GM18505 (cell line): ENCODE results near the gene ACR.

ENCODE experiments used
- ATAC-seq: cut with Tn5 transposase; IDR thresholded peaks from one replicate; pipeline ENCODE4 v1.9.1; 2021; ENCODE audit not compliant: unreplicated experiment
- POLR2A ChIP-seq: IDR thresholded peaks from 4 replicates; pipeline ENCODE4 v1.6.1; 2011; ENCODE audit warnings: borderline replicate concordance; ENCODE audit not compliant: insufficient read depth, insufficient read length; ENCODE audit errors: extremely low read depth

ACR gene

DNA sequence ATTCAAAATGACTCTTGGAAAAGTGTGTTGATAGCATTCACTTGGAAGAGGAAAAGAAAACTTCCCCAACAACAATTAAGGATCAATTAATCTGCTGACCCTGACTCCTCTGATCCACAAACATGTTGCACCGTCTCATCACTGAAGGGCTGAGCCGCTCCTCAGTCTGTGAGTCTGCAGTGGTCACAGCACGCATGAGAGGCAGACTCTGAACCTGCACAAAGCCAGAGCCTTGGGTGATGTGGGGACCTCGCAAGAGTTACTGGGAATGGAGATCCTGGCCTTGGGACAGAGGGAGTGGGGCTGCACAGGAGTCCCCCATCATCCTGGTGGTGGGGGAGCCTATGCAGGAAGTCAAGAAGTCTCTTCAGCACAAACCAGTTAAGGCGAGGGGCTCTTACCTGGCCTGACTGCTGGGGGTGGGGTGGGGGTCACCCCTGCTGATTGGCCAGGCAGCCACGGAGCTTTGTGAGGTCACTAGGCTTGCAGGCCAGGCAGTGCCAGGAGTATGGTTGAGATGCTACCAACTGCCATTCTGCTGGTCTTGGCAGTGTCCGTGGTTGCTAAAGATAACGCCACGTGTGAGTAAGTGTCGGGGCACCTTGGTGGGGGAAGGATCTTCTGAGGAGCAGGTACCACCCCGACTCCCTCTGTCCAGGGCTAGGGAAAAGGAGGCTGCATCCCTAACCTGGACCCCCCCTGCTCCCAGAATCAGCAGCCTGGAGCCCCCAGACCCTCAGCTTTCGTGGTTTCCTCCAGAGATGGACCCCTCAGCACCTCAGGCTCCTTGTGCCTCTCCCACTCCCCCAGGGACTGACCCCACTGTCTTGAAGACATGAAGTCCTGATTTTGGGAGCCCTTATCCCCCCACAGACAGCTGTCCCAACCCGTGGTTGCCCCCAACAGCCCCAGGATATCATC lies at the start of gene ACR:
Gene ACR, plus strand, starts transcription at position 477 of the 921 bp plus-strand sequence. Its CDS starts 32 bp downstream, at position 509.
- no peak for ATAC-seq
- TF ChIP-seq POLR2A = no peak

DNA sequence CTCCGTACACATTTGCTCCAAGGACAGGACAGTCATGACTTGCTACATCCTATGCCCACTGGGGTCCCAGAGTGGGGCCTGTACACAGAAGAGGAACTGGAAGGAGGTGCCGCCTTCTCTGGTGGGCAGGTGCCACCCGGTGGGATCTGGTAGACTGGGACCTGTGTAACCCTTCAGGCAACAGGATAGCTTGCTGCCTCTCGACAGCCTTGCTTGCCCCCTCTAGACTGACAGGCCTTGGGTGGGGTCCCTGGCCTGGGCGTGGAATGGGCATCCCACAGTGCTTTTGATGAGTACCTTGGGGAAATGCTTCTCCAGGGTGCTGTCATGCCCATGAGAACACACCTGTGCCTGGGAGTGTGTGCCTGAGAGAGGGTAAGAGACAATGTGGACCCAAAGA lies 49.6 kb upstream of the ACR start:
- no peak for TF ChIP-seq POLR2A
- no peak for ATAC-seq

DNA sequence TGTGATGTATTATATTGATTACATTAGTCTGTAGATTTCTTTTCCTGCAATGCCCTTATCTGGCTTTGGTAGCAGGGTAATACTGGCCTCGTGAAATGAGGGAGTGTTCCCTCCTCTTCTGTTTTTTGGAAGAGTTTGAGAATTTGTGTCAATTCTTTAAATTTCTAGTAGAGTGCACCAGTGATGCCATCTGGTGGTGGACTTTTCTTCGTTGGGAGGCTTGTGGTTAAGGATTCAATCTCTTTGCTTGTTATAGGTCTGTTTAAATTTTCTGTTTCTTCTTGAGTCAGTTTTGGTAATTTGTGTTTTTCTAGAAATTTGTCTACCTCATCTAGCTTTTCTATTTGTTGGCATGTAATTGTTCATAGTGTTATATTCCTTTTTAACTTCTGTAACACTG lies 46.5 kb upstream of the ACR start:
- TF ChIP-seq POLR2A = no peak
- no peak for ATAC-seq

DNA sequence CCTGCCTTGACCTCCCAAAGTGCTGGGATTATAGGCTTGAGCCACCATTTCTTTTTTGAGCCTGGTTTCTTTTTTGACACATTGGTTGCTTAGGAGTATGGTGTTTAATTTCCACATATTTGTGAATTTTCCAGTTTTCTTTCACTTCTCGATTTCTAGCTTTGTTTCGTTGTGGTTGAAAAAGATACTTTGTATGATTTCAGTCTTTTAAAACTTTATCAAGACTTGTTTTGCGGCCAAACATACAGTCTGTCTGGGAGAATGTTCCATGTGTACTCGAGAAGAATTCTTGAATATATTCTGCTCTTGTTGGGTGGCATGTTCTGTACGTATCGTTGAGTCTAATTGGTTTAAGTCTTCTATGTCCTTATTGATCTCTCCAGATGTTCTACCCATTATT lies 44.5 kb upstream of the ACR start:
- TF ChIP-seq POLR2A = no peak
- no peak for ATAC-seq

DNA sequence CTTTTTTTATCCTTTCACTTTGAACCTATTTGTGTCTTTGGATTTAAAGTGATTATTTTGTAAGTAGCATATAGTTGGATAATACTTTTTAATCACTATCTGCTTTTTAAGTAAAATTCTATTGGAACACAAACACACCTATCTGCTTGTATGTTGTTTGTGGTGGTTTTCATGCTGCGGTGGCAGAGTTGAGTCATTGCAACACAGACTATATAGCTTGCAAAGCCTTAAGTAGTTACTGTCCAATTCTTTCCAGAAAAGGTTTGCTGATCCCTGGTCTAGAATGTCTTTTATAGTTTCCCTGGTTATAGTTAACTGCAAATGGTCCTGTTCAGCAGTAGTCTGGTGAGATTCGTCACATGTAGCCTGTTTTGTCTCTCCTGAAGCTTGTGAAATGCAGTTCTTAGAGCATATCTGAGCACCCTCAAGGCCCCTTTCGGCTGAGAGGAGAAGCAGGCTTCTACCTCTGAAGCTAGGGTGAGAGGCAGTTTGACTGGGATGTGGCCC lies 43.9 kb upstream of the ACR start:
- ATAC-seq = no peak
- TF ChIP-seq POLR2A = no peak

DNA sequence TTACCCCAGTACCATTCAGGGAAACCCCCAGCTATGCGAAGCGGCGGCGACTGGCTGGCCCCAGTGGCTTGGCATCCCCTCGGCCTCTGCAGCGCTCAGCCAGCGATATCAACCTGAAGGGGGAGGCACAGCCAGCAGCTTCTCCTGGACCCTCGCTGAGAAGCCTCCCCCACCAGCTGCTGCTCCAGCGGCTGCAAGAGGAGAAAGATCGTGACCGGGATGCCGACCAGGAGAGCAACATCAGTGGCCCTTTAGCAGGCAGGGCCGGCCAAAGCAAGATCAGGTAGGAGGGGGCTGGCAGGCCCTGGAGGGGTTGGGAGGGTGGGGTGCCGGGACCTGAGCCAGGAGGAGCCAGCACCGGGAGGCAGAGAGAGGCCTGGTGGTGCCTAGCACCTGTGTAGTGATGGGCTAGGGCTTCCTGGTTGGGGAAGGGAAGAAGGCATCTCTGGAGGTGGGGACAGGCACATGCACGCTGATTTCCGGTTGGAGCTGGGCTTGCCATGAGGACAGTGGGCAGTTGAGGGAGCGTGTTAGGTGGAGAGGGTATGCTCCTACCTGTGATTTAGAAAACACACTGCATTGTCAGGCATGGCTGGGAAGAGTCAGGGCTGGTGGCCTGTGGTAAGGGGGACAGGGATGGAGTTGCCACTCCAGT lies 43.1 kb upstream of the ACR start:
- no peak for ATAC-seq
- TF ChIP-seq POLR2A = no peak

DNA sequence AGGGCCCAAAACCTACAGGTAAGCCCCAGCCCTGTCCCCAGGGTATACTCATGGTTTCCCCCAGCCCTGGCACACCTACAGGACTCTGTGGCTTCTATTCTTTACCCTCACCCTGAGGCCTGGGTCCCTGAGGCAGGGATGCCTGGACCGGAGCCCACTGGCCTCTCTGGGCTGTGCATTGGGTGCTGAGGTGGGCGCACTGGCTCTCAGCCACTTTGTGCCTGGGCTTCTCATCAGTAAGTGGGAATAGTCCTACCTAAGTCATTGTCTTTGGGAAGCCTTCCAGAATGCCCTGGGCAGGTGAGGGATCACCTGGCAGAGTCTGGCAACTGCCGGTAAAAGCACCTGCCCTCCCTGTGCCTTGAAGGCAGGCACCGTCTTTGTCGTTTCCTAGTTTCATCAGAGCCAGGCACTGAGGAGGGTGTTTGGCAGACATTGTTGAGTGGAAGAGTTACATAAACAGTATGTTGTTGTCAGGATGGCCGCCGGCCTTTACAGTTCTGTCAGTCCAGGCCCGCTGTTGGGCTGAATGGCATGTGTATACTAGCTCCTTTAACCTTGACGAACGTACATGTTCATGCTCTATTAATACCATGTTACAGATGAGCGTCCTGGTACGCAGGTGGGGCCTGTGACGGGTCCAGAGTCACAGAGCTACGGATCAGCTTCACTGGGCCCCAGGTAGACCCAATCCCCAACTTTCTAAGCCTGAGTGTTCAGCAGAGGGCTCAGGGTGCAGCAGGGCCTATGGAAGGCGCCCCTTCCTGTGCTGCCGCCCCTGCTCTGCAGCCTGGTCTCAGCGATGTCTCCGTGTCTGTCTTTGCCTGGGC lies 42.4 kb upstream of the ACR start:
- TF ChIP-seq POLR2A = no peak
- ATAC-seq = no peak

DNA sequence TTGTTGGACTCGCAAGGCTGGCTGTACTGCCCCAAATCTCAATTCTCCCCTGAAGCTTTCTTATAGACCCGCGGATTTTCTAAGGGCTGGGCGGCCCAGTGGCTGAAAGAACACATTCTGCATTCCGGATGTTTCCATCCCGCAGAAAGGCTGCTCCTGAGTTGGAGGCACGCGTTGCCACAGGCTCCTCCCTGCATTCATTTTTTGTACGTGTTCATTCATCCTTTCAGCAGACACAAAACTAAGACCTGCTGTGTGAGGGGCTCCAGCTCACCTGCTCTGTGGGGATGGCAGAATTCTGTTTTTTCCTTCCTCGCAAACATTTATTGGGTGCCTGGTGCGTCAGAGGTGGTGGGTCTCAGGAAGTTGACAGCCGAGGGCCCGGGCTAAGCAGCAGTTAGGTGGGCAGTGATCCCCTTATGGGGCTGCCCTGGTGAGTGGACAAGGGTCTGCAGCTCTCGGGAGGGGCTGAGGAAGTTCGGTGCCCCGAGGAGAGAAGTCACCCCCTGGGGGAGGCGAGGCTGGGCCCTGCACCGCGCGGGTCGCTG lies 41.7 kb upstream of the ACR start:
- no peak for ATAC-seq
- TF ChIP-seq POLR2A = no peak

DNA sequence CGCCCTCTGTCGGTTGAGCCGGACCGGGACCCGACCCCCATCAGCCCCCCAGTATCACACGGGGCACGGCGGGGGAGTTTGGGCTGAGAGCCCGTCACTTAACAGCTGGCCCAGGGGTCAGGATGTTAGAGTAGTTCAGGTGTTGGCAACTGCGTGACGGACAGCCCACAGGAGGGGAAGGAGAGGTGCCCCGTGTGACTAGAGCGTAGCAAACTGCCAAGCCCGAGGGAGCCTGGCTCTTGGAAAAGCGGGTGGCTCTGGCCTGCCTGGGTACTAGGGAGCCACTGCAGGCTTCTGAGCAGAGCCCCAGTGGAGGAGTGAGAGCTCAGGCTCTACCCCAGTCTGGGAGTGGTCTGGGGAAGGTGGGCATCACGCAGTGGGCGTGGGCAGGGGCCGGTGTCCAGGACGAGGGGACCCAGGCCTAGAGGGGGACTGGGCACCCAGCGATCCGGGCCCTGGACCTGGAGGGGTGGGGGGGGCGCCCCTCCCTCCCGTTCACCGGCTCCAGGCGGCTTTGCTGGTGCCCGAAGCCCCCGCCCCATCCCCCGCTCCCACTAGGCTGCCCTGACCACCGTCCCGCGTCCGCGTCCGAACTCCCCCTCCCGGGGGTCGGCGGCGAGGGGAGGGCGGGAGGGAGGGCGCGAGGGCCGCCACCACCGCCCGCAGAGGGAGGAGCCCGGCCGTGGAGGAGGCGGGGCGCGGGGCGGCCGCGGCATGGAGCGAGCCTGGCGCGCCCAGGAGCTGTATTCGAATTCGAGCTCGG lies 41.0 kb upstream of the ACR start:
- ATAC-seq = no peak

DNA sequence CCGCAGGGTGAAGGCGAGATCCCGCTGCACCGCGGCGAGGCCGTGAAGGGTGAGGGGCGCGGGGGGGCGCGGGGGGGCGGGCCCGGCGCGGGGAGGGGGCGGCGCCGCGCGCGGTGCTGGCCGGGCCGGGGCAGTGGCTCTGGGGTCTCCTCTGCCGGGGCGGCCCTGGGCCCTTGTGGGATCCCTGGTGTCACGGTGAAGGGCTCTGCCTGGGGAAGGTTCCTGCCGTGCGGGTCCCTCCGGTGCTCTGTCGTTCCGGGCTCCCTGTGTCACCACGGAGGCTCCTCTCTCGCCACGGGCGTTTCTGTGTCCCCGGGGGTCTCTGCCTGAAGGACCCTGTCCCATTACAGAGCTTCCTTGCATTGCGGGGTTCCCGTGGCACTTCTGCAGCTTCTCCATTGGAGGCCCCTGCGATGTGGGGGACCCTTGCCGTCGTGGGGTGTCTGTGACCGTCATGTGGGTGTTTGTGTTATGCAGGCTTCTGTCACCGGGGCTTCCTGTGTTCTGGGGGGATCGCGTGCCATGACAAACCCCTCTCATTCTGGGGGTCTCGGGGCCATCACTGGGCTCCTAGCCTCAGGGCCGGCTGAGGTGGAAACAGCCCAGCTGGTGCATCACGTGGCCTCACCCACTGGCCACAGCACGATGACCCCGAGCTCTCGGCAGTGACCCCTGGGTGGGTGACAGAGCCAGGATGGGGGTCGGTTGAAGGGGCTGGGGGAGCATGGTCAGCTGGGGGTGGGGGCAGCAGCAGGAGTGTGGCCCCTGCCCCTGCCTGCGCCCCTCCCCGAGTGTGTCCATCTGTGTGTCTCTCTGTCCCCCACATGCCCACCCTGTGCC lies 40.1 kb upstream of the ACR start:
- no peak for TF ChIP-seq POLR2A
- no peak for ATAC-seq

More for the DNA sequence above, 41.0 kb upstream of the ACR start:
- no peak for TF ChIP-seq POLR2A

DNA sequence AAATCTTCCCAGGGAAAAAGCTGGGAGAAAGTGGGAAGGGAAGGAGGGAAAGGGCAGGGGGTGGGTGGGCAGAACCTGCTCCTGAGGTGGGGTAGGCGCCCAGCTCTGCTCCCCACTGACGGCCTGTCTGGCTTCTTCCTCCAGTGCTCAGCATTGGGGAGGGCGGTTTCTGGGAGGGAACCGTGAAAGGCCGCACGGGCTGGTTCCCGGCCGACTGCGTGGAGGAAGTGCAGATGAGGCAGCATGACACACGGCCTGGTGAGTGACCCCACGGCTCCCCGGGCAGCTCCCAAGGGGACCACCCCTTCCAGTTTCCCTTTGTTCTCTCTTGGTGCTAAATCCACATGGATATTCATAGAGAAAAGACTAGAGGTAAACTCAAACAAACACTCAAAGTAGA lies 39.5 kb upstream of the ACR start:
- no peak for TF ChIP-seq POLR2A
- ATAC-seq = no peak

DNA sequence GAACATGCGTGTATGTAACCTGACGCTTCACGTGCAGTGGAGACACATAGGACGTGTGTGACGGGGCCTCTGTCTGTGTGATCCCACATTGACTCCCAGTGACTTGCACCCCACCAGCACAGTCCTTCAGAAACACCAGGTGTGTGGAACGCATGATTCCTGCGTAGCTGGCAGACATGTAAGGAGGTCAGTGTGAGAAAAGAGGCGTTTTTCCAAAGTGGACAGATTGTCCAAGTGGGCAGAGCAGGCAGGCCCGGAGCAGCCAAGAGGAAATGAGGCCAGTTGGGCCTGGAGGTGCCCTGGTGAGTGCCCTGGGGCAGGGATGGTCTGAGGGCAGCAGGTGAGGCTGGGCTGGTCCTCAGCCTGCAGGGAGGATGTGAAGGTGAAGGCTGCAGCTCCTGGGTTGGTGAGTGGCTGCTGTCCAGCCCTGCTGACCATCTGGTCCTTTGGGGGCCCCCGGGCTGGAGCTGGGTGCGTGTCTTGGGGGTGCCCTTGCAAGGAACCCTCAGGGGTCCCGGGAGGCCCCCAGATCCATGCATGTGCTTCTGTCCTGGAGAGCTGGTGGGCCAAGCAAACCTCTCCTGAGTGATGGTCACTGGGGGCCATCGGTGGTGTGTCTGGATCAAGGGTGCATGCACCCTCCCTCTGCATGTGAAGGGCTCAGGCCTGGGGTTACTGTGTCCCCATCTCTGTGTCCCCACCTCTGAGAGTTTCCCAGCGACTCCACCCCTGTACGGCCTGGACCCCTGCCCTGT lies 38.8 kb upstream of the ACR start:
- no peak for ATAC-seq
- no peak for TF ChIP-seq POLR2A
